Tibial artery (tissue), 4 donors: ENCODE data around the gene ZNF777.
"Not testable (repeated sequence)": the region's sequence is repeated elsewhere in the genome, so short reads cannot be mapped to it uniquely, and the experiment has no call there.

Source experiments
- DNase-seq, 2 donors: peaks; one replicate each; pipeline ENCODE4 v3.0.0-alpha.2; 2019
- H3K27ac ChIP-seq, 2 donors: fragments of 200-600 bp; sonication (generic) in 1 of 2; 1 replicate in 1 of 2; 2 replicates in 1 of 2; pipeline ENCODE4 v1.5.1; 2018 to 2019; ENCODE audit warnings: mild to moderate bottlenecking in 1 of 2
- H3K27me3 ChIP-seq, 2 donors: fragments of 200-600 bp; sonication (generic) in 1 of 2; one replicate each; pipeline versions ENCODE4 v1.5.1 to v1.6.0; 2016 to 2019
- H3K36me3 ChIP-seq, 3 donors: fragments of 200-600 bp; sonication (generic) in 2 of 3; one replicate each; pipeline ENCODE4 v1.5.1; 2016 to 2019; ENCODE audit warnings: mild to moderate bottlenecking in 2 of 3
- H3K4me1 ChIP-seq, 4 donors: fragments of 200-600 bp; sonication (generic) in 2 of 4; 1 replicate in 3 of 4; 2 replicates in 1 of 4; pipeline ENCODE4 v1.5.1; 2016 to 2019
- H3K4me3 ChIP-seq, 2 donors: fragments of 200-600 bp; sonication (generic) in 1 of 2; 1 replicate in 1 of 2; 2 replicates in 1 of 2; pipeline ENCODE4 v1.5.1; 2018 to 2019; ENCODE audit warnings: mild to moderate bottlenecking in 2 of 2
- H3K9me3 ChIP-seq, 3 donors: fragments of 200-600 bp; sonication (generic) in 1 of 3; one replicate each; pipeline ENCODE4 v1.5.1; 2016 to 2019
- CTCF ChIP-seq, 2 experiments: fragments of 200-600 bp in 1 of 2; fragments of 450-650 bp in 1 of 2; IDR thresholded peaks; one replicate each; pipeline ENCODE4 v1.5.1; 2017 to 2019; ENCODE audit warnings: antibody characterized with exemption in 2 of 2, mild to moderate bottlenecking in 1 of 2, moderate library complexity in 1 of 2
- intact Hi-C: fragments of 100-400 bp; cut with DNase I; formaldehyde crosslinking; loops from one replicate; pipeline ENCODE4 v1.15.0; 2023; ENCODE audit warnings: low total_unique reads

ZNF777 gene

GRCh38 chr7:149420006-149420405 is 40.9 kb downstream of the ZNF777 start:
- no peaks in the 10 kb centered on the region for H3K36me3 ChIP-seq
- H3K4me3 ChIP-seq = no peak overlapping the region
- peaks cover 0 to 5% of the 10 kb centered on the region in 2 donors for H3K27me3 ChIP-seq
- H3K4me1 ChIP-seq = peaks cover 0 to 13% (median 8%) of the 10 kb centered on the region in 4 donors
- H3K27ac ChIP-seq = no peak overlapping the region
- intact Hi-C loops = no loop called here
- TF ChIP-seq CTCF (IDR thresholded peaks at IDR 0.05) = no peak
- no peaks in the 10 kb centered on the region for H3K9me3 ChIP-seq
- no peak for DNase-seq

GRCh38 chr7:149415391-149416071 is 45.3 kb downstream of the ZNF777 start:
- Histone ChIP-seq H3K27ac (peak overlapping the region in 1 of 2 donors; percentile 62), H3K27me3 (no peaks in the 10 kb centered on the region), H3K36me3 (no peaks in the 10 kb centered on the region), H3K4me3 (peak overlapping the region; percentile 32 to 33), H3K9me3 (no peaks in the 10 kb centered on the region), H3K4me1 (peaks cover 0 to 6% (median 0%) of the 10 kb centered on the region in 4 donors)
- DNase-seq = no peak
- intact Hi-C loops = no loop called here
- no peak for TF ChIP-seq CTCF (IDR thresholded peaks at IDR 0.05)

GRCh38 chr7:149414745-149415390 is 46.0 kb downstream of the ZNF777 start:
- peaks cover 0 to 6% (median 0%) of the 10 kb centered on the region in 4 donors for H3K4me1 ChIP-seq
- no peaks in the 10 kb centered on the region for H3K27me3 ChIP-seq
- H3K9me3 ChIP-seq = no peaks in the 10 kb centered on the region
- no peak for TF ChIP-seq CTCF (IDR thresholded peaks at IDR 0.05)
- no peaks in the 10 kb centered on the region for H3K36me3 ChIP-seq
- DNase-seq = peak; percentile 46 to 76
- intact Hi-C loops = no loop called here
- H3K4me3 ChIP-seq = peak overlapping the region; percentile 32 to 33
- peak overlapping the region in 1 of 2 donors; percentile 62 for H3K27ac ChIP-seq

- no peak overlapping the region for H3K27ac ChIP-seq
- no peaks in the 10 kb centered on the region for H3K36me3 ChIP-seq
- no peaks in the 10 kb centered on the region for H3K9me3 ChIP-seq
- TF ChIP-seq CTCF (IDR thresholded peaks at IDR 0.05) = no peak
- H3K4me3 ChIP-seq = no peak overlapping the region
- intact Hi-C loops = no loop called here
- H3K27me3 ChIP-seq = no peaks in the 10 kb centered on the region
- DNase-seq = no peak
- H3K4me1 ChIP-seq = peaks cover 0 to 6% (median 0%) of the 10 kb centered on the region in 4 donors
Measured at GRCh38 chr7:149414171-149414570, 46.7 kb downstream of the ZNF777 start.

GRCh38 chr7:149413083-149413482 is 47.8 kb downstream of the ZNF777 start:
- DNase-seq, H3K27ac ChIP-seq, intact Hi-C loops, H3K27me3 ChIP-seq, H3K4me3 ChIP-seq, H3K36me3 ChIP-seq, H3K4me1 ChIP-seq, H3K9me3 ChIP-seq: not testable (repeated sequence)

- intact Hi-C loops = no loop called here
- no peak for DNase-seq
- Histone ChIP-seq H3K4me1 (peaks cover 0 to 5% (median 0%) of the 10 kb centered on the region in 4 donors), H3K9me3 (no peaks in the 10 kb centered on the region), H3K4me3 (no peak overlapping the region), H3K36me3 (no peaks in the 10 kb centered on the region), H3K27me3 (no peaks in the 10 kb centered on the region), H3K27ac (no peak overlapping the region)
- TF ChIP-seq CTCF (IDR thresholded peaks at IDR 0.05) = no peak
Measured at GRCh38 chr7:149409895-149410294, 51.0 kb downstream of the ZNF777 start.
